ENCODE measurements around the gene EFNA5.

- no peak for TF ChIP-seq GATA2 (IDR thresholded peaks at IDR 0.05; ENCODE audit: low read depth, low read length)
- no peak for TF ChIP-seq GATA3 (IDR thresholded peaks at IDR 0.05; ENCODE audit: low read depth, low read length)
Measured at GRCh38 chr5:107359916-107360234, 310.9 kb downstream of the EFNA5 start.

Measured in SH-SY5Y (cell line).